ENCODE results near the gene VAT1L.
"Not testable (repeated sequence)": the region's sequence is repeated elsewhere in the genome, so short reads cannot be mapped to it uniquely, and the experiment has no call there.

VAT1L gene

GRCh38 chr16:77913738-77914253 lies 125.4 kb downstream of the VAT1L start:
- no peak for DNase-seq (ENCODE audit: low spot score)

GRCh38 chr16:77916111-77916510 lies 127.7 kb downstream of the VAT1L start:
- DNase-seq (ENCODE audit: low spot score), result no peak

GRCh38 chr16:77917971-77918370 lies 129.6 kb downstream of the VAT1L start:
- no peak for DNase-seq (ENCODE audit: low spot score)

- no peak for DNase-seq (ENCODE audit: low spot score)
These were observed 130.7 kb downstream of the VAT1L start for GRCh38 chr16:77918809-77919707.

- no peak for DNase-seq (ENCODE audit: low spot score)
These were observed 131.5 kb downstream of the VAT1L start for GRCh38 chr16:77919761-77920415.

- DNase-seq (ENCODE audit: low spot score), result no peak
These were observed 132.6 kb downstream of the VAT1L start for GRCh38 chr16:77920984-77921383.

- DNase-seq (ENCODE audit: low spot score), result no peak
These were observed 133.9 kb downstream of the VAT1L start for GRCh38 chr16:77922228-77922754.

- DNase-seq (ENCODE audit: low spot score), result no peak
These were observed 137.2 kb downstream of the VAT1L start for GRCh38 chr16:77925531-77925930.

- no peak for DNase-seq (ENCODE audit: low spot score)
These were observed 139.7 kb downstream of the VAT1L start for GRCh38 chr16:77928096-77928495.

GRCh38 chr16:77929004-77929403 lies 140.6 kb downstream of the VAT1L start:
- no peak for DNase-seq (ENCODE audit: low spot score)

- DNase-seq (ENCODE audit: low spot score), result no peak
These were observed 142.7 kb downstream of the VAT1L start for GRCh38 chr16:77931058-77931457.

GRCh38 chr16:77937473-77938149 lies 149.2 kb downstream of the VAT1L start:
- DNase-seq (ENCODE audit: low spot score), result no peak

- DNase-seq (ENCODE audit: low spot score), result no peak
These were observed 150.5 kb downstream of the VAT1L start for GRCh38 chr16:77938913-77939312.

- DNase-seq (ENCODE audit: low spot score), result no peak
These were observed 151.6 kb downstream of the VAT1L start for GRCh38 chr16:77939968-77940367.

- no peak for DNase-seq (ENCODE audit: low spot score)
These were observed 155.4 kb downstream of the VAT1L start for GRCh38 chr16:77943801-77944200.

- DNase-seq (ENCODE audit: low spot score), result no peak
These were observed 156.3 kb downstream of the VAT1L start for GRCh38 chr16:77944631-77945030.

GRCh38 chr16:77945126-77945525 lies 156.8 kb downstream of the VAT1L start:
- DNase-seq (ENCODE audit: low spot score), result no peak

GRCh38 chr16:77946823-77947222 lies 158.5 kb downstream of the VAT1L start:
- DNase-seq (ENCODE audit: low spot score), result no peak

GRCh38 chr16:77947590-77947989 lies 159.2 kb downstream of the VAT1L start:
- not testable (repeated sequence) for DNase-seq (ENCODE audit: low spot score)

- no peak for DNase-seq (ENCODE audit: low spot score)
These were observed 160.5 kb downstream of the VAT1L start for GRCh38 chr16:77948835-77949234.

- no peak for DNase-seq (ENCODE audit: low spot score)
These were observed 161.1 kb downstream of the VAT1L start for GRCh38 chr16:77949445-77949844.

GRCh38 chr16:77951788-77952187 lies 163.4 kb downstream of the VAT1L start:
- no peak for DNase-seq (ENCODE audit: low spot score)
